ENCODE data around the gene FGA. TPM values are rescaled to one million over a fixed set of nuclear protein-coding genes. Genes with fewer than 3 reads are reported as not detected.

Gene FGA
- total and polyA plus RNA-seq, 5 donors from 2014 or later, result not detected

- Histone ChIP-seq H3K27me3 (ENCODE audit: control insufficient read depth, insufficient read depth, low read length) (peaks cover 6% of the 10 kb centered on the region), H3K9me3 (ENCODE audit: control insufficient read depth in 2 of 2, low read length in 2 of 2) (no peaks in the 10 kb centered on the region), H3K4me3 (ENCODE audit: low read depth, low read length) (no peak overlapping the region), H3K27ac (ENCODE audit: insufficient read depth, low read length, poor library complexity, severe bottlenecking) (no peak overlapping the region), H3K4me1 (ENCODE audit: control insufficient read depth, insufficient read depth, low read length, poor library complexity, severe bottlenecking) (no peaks in the 10 kb centered on the region), H3K36me3 (ENCODE audit: control insufficient read depth, insufficient read depth, low read length) (no peaks in the 10 kb centered on the region)
- Mint-ChIP-seq H3K9me3 (peaks cover 0 to 2% (median 0%) of the 10 kb centered on the region in 7 donors), H3K4me1 (no peaks in the 10 kb centered on the region), H3K4me3 (no peak overlapping the region), H3K27ac (no peak overlapping the region), H3K36me3 (no peaks in the 10 kb centered on the region), H3K27me3 (peaks cover 15% of the 10 kb centered on the region)
- DNase-seq (no peak), ATAC-seq (ENCODE audit: low read depth in 2 of 2) (no peak)
Measured at GRCh38 chr4:154569584-154569983, 21.0 kb downstream of the FGA start.

GRCh38 chr4:154569028-154569427 is 21.5 kb downstream of the FGA start:
- no peak overlapping the region for H3K4me3 Mint-ChIP-seq
- no peak for DNase-seq

GRCh38 chr4:154566639-154567204 is 23.8 kb downstream of the FGA start:
- H3K27me3 Mint-ChIP-seq, result peaks cover 18% of the 10 kb centered on the region
- H3K4me1 ChIP-seq (ENCODE audit: control insufficient read depth, insufficient read depth, low read length, poor library complexity, severe bottlenecking), result no peaks in the 10 kb centered on the region
- no peak for ATAC-seq (ENCODE audit: low read depth in 2 of 2)
- H3K27ac Mint-ChIP-seq, result no peak overlapping the region
- H3K27me3 ChIP-seq (ENCODE audit: control insufficient read depth, insufficient read depth, low read length), result peaks cover 11% of the 10 kb centered on the region
- peaks cover 0 to under 1% (median 0%) of the 10 kb centered on the region in 7 donors for H3K9me3 Mint-ChIP-seq
- no peaks in the 10 kb centered on the region for H3K4me1 Mint-ChIP-seq
- no peaks in the 10 kb centered on the region for H3K9me3 ChIP-seq (ENCODE audit: control insufficient read depth in 2 of 2, low read length in 2 of 2)
- no peak overlapping the region for H3K4me3 Mint-ChIP-seq
- no peaks in the 10 kb centered on the region for H3K36me3 ChIP-seq (ENCODE audit: control insufficient read depth, insufficient read depth, low read length)
- no peaks in the 10 kb centered on the region for H3K36me3 Mint-ChIP-seq
- DNase-seq, result no peak
- no peak overlapping the region for H3K4me3 ChIP-seq (ENCODE audit: low read depth, low read length)
- H3K27ac ChIP-seq (ENCODE audit: insufficient read depth, low read length, poor library complexity, severe bottlenecking), result no peak overlapping the region

More at GRCh38 chr4:154569028-154569427, 21.5 kb downstream of the FGA start:
- Mint-ChIP-seq H3K4me1 (no peaks in the 10 kb centered on the region), H3K27me3 (peaks cover 15% of the 10 kb centered on the region), H3K27ac (no peak overlapping the region), H3K36me3 (no peaks in the 10 kb centered on the region), H3K9me3 (peaks cover 0 to 2% (median 0%) of the 10 kb centered on the region in 7 donors)
- H3K4me1 ChIP-seq (ENCODE audit: control insufficient read depth, insufficient read depth, low read length, poor library complexity, severe bottlenecking), result no peaks in the 10 kb centered on the region
- no peaks in the 10 kb centered on the region for H3K36me3 ChIP-seq (ENCODE audit: control insufficient read depth, insufficient read depth, low read length)
- ATAC-seq (ENCODE audit: low read depth in 2 of 2), result no peak
- H3K9me3 ChIP-seq (ENCODE audit: control insufficient read depth in 2 of 2, low read length in 2 of 2), result no peaks in the 10 kb centered on the region
- H3K4me3 ChIP-seq (ENCODE audit: low read depth, low read length), result no peak overlapping the region
- H3K27ac ChIP-seq (ENCODE audit: insufficient read depth, low read length, poor library complexity, severe bottlenecking), result no peak overlapping the region
- H3K27me3 ChIP-seq (ENCODE audit: control insufficient read depth, insufficient read depth, low read length), result peaks cover 6% of the 10 kb centered on the region

- Histone ChIP-seq H3K36me3 (ENCODE audit: control insufficient read depth, insufficient read depth, low read length) (no peaks in the 10 kb centered on the region), H3K27ac (ENCODE audit: insufficient read depth, low read length, poor library complexity, severe bottlenecking) (no peak overlapping the region), H3K4me1 (ENCODE audit: control insufficient read depth, insufficient read depth, low read length, poor library complexity, severe bottlenecking) (no peaks in the 10 kb centered on the region), H3K4me3 (ENCODE audit: low read depth, low read length) (no peak overlapping the region), H3K27me3 (ENCODE audit: control insufficient read depth, insufficient read depth, low read length) (peaks cover 15% of the 10 kb centered on the region), H3K9me3 (ENCODE audit: control insufficient read depth in 2 of 2, low read length in 2 of 2) (no peaks in the 10 kb centered on the region)
- Mint-ChIP-seq H3K27ac (no peak overlapping the region), H3K9me3 (no peaks in the 10 kb centered on the region), H3K4me1 (no peaks in the 10 kb centered on the region), H3K36me3 (no peaks in the 10 kb centered on the region), H3K27me3 (peaks cover 18% of the 10 kb centered on the region), H3K4me3 (no peak overlapping the region)
- ATAC-seq (ENCODE audit: low read depth in 2 of 2), result no peak
- no peak for DNase-seq
Measured at GRCh38 chr4:154565704-154566103, 24.8 kb downstream of the FGA start.

GRCh38 chr4:154564311-154564710 is 26.2 kb downstream of the FGA start:
- DNase-seq (no peak), ATAC-seq (ENCODE audit: low read depth in 2 of 2) (no peak)
- no peaks in the 10 kb centered on the region for H3K36me3 Mint-ChIP-seq
- no peak overlapping the region for H3K4me3 Mint-ChIP-seq
- no peaks in the 10 kb centered on the region for H3K4me1 ChIP-seq (ENCODE audit: control insufficient read depth, insufficient read depth, low read length, poor library complexity, severe bottlenecking)
- no peak overlapping the region for H3K27ac ChIP-seq (ENCODE audit: insufficient read depth, low read length, poor library complexity, severe bottlenecking)
- peaks cover 0 to 6% (median 0%) of the 10 kb centered on the region in 4 donors for H3K4me1 Mint-ChIP-seq
- peaks cover 15% of the 10 kb centered on the region for H3K27me3 ChIP-seq (ENCODE audit: control insufficient read depth, insufficient read depth, low read length)
- no peak overlapping the region for H3K4me3 ChIP-seq (ENCODE audit: low read depth, low read length)
- H3K27ac Mint-ChIP-seq, result no peak overlapping the region
- H3K36me3 ChIP-seq (ENCODE audit: control insufficient read depth, insufficient read depth, low read length), result no peaks in the 10 kb centered on the region
- H3K9me3 ChIP-seq (ENCODE audit: control insufficient read depth in 2 of 2, low read length in 2 of 2), result no peaks in the 10 kb centered on the region
- peaks cover 27% of the 10 kb centered on the region for H3K27me3 Mint-ChIP-seq
- H3K9me3 Mint-ChIP-seq, result no peaks in the 10 kb centered on the region

GRCh38 chr4:154562697-154563254 is 27.8 kb downstream of the FGA start, which contains the start of gene FGB:
Gene FGB (plus strand): TSS chr4:154563011. CDS start chr4:154563019, 8 bp downstream.
- H3K27me3 ChIP-seq (ENCODE audit: control insufficient read depth, insufficient read depth, low read length), result peaks cover 14% of the 10 kb centered on the region
- no peaks in the 10 kb centered on the region for H3K4me1 ChIP-seq (ENCODE audit: control insufficient read depth, insufficient read depth, low read length, poor library complexity, severe bottlenecking)
- Mint-ChIP-seq H3K4me1 (peaks cover 0 to 6% (median 0%) of the 10 kb centered on the region in 4 donors), H3K36me3 (no peaks in the 10 kb centered on the region), H3K4me3 (no peak within 1 kb of the TSS), H3K9me3 (no peaks in the 10 kb centered on the region), H3K27me3 (peaks cover 36% of the 10 kb centered on the region), H3K27ac (no peak within 1 kb of the TSS)
- no peaks in the 10 kb centered on the region for H3K36me3 ChIP-seq (ENCODE audit: control insufficient read depth, insufficient read depth, low read length)
- no peaks in the 10 kb centered on the region for H3K9me3 ChIP-seq (ENCODE audit: control insufficient read depth in 2 of 2, low read length in 2 of 2)
- ATAC-seq (ENCODE audit: low read depth in 2 of 2) (no peak), DNase-seq (no peak)
- no peak within 1 kb of the TSS for H3K27ac ChIP-seq (ENCODE audit: insufficient read depth, low read length, poor library complexity, severe bottlenecking)
- no peak within 1 kb of the TSS for H3K4me3 ChIP-seq (ENCODE audit: low read depth, low read length)

GRCh38 chr4:154560824-154561231 is 29.7 kb downstream of the FGA start:
- H3K27ac ChIP-seq (ENCODE audit: insufficient read depth, low read length, poor library complexity, severe bottlenecking), result no peak overlapping the region
- no peaks in the 10 kb centered on the region for H3K36me3 ChIP-seq (ENCODE audit: control insufficient read depth, insufficient read depth, low read length)
- DNase-seq, result no peak
- no peak overlapping the region for H3K4me3 ChIP-seq (ENCODE audit: low read depth, low read length)
- no peak overlapping the region for H3K27ac Mint-ChIP-seq
- H3K4me1 ChIP-seq (ENCODE audit: control insufficient read depth, insufficient read depth, low read length, poor library complexity, severe bottlenecking), result no peaks in the 10 kb centered on the region
- H3K27me3 ChIP-seq (ENCODE audit: control insufficient read depth, insufficient read depth, low read length), result peaks cover 9% of the 10 kb centered on the region
- ATAC-seq (ENCODE audit: low read depth in 2 of 2), result no peak
- H3K27me3 Mint-ChIP-seq, result peaks cover 21% of the 10 kb centered on the region
- no peaks in the 10 kb centered on the region for H3K36me3 Mint-ChIP-seq
- H3K4me3 Mint-ChIP-seq, result no peak overlapping the region
- H3K9me3 Mint-ChIP-seq, result peaks cover 0 to 2% (median 0%) of the 10 kb centered on the region in 7 donors
- no peaks in the 10 kb centered on the region for H3K9me3 ChIP-seq (ENCODE audit: control insufficient read depth in 2 of 2, low read length in 2 of 2)
- H3K4me1 Mint-ChIP-seq, result peaks cover 0 to 6% (median 0%) of the 10 kb centered on the region in 4 donors

- peaks cover 9% of the 10 kb centered on the region for H3K27me3 ChIP-seq (ENCODE audit: control insufficient read depth, insufficient read depth, low read length)
- DNase-seq (no peak), ATAC-seq (ENCODE audit: low read depth in 2 of 2) (no peak)
- no peaks in the 10 kb centered on the region for H3K36me3 ChIP-seq (ENCODE audit: control insufficient read depth, insufficient read depth, low read length)
- H3K4me1 ChIP-seq (ENCODE audit: control insufficient read depth, insufficient read depth, low read length, poor library complexity, severe bottlenecking), result no peaks in the 10 kb centered on the region
- Mint-ChIP-seq H3K36me3 (no peaks in the 10 kb centered on the region), H3K27me3 (peaks cover 21% of the 10 kb centered on the region), H3K4me1 (peaks cover 0 to 6% (median 0%) of the 10 kb centered on the region in 4 donors), H3K9me3 (peaks cover 0 to 2% (median 0%) of the 10 kb centered on the region in 7 donors), H3K27ac (no peak overlapping the region), H3K4me3 (no peak overlapping the region)
- H3K4me3 ChIP-seq (ENCODE audit: low read depth, low read length), result no peak overlapping the region
- H3K9me3 ChIP-seq (ENCODE audit: control insufficient read depth in 2 of 2, low read length in 2 of 2), result no peaks in the 10 kb centered on the region
- no peak overlapping the region for H3K27ac ChIP-seq (ENCODE audit: insufficient read depth, low read length, poor library complexity, severe bottlenecking)
Measured at GRCh38 chr4:154560419-154560801, 30.1 kb downstream of the FGA start.
